Cardiac fibroblast (primary cell): Measurements from ENCODE around the gene ALG1.

Experiments
- DNase-seq, 2 donors: peaks; one replicate each; pipeline versions ENCODE4 v3.0.0 to v3.0.0-alpha.2; 2010; ENCODE audit warnings: low read depth in 2 of 2
- H3K4me3 ChIP-seq, 2 donors: replicated peaks in 1 of 2; 1 replicate in 1 of 2; 2 replicates in 1 of 2; pipeline ENCODE4 v1.5.1; 2011; ENCODE audit warnings: low read depth in 2 of 2, low read length in 2 of 2, mild to moderate bottlenecking in 2 of 2, moderate library complexity in 1 of 2
- CTCF ChIP-seq: IDR thresholded peaks from one replicate; pipeline ENCODE4 v1.5.1; 2011; ENCODE audit warnings: low read depth, mild to moderate bottlenecking, low read length, inconsistent platforms

The ALG1 gene

GRCh38 chr16:5059386-5060072 is 12.1 kb upstream of the ALG1 start:
- no peak for DNase-seq
- TF ChIP-seq CTCF, result no peak
- H3K4me3 ChIP-seq, result no peak overlapping the region

GRCh38 chr16:5060073-5060641 is 11.5 kb upstream of the ALG1 start:
- TF ChIP-seq CTCF, result no peak
- no peak for DNase-seq
- no peak overlapping the region for H3K4me3 ChIP-seq

GRCh38 chr16:5062051-5062450 is 9.6 kb upstream of the ALG1 start:
- no peak for DNase-seq
- H3K4me3 ChIP-seq, result no peak overlapping the region
- TF ChIP-seq CTCF, result no peak

GRCh38 chr16:5062790-5063765 is 8.6 kb upstream of the ALG1 start:
- TF ChIP-seq CTCF, result no peak
- H3K4me3 ChIP-seq, result no peak overlapping the region
- DNase-seq, result no peak

GRCh38 chr16:5064915-5065314 is 6.7 kb upstream of the ALG1 start:
- DNase-seq, result no peak
- TF ChIP-seq CTCF, result no peak
- H3K4me3 ChIP-seq, result no peak overlapping the region

GRCh38 chr16:5065326-5065725 is 6.3 kb upstream of the ALG1 start:
- H3K4me3 ChIP-seq, result no peak overlapping the region
- peak in 1 of 2 donors; percentile 19 for DNase-seq
- TF ChIP-seq CTCF, result no peak
